Thyroid gland (tissue), 4 donors: ENCODE data around the gene LPP.

ENCODE experiments used
- POLR2A ChIP-seq, 2 donors: fragments of 450-650 bp; IDR thresholded peaks; one replicate each; pipeline ENCODE4 v1.6.1; 2017; ENCODE audit warnings: antibody characterized with exemption in 2 of 2, mild to moderate bottlenecking in 2 of 2, moderate library complexity in 1 of 2
- TF ChIP-seq, protein P1 (sequence below), 6 experiments: fragments of 200-600 bp in 3 of 6; fragments of 450-650 bp in 3 of 6; sonication (generic) in 3 of 6; IDR thresholded peaks; one replicate each; pipeline ENCODE4 v1.5.1; 2016 to 2019; ENCODE audit warnings: antibody characterized with exemption in 6 of 6, mild to moderate bottlenecking in 2 of 6, inconsistent platforms in 1 of 6, moderate library complexity in 1 of 6

DNA sequence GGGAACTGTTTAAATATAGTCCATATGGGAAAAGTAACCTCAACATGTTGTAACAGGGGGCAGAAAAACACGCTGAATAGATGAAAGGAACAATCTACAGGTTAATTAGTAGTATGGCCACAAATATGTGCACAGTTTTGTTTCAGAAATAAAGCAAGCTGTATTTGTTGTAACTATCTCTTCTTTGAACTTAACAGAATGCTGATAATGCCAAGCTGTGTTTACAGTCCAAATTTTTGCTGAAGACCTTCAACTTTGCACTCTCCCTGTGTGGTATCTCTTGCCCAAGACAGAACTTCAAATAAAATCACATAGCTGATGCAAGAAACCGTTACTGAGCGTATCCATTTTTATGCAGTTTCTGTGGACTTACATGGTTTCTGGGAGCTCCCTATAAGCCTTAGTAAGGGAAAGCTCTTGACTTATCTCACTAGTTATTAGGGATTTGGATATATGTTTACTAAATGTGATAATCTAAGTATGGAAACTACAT lies 592.4 kb downstream of the LPP start:
- no peak for TF ChIP-seq POLR2A (IDR thresholded peaks at IDR 0.05)
- TF ChIP-seq, protein P1, sequence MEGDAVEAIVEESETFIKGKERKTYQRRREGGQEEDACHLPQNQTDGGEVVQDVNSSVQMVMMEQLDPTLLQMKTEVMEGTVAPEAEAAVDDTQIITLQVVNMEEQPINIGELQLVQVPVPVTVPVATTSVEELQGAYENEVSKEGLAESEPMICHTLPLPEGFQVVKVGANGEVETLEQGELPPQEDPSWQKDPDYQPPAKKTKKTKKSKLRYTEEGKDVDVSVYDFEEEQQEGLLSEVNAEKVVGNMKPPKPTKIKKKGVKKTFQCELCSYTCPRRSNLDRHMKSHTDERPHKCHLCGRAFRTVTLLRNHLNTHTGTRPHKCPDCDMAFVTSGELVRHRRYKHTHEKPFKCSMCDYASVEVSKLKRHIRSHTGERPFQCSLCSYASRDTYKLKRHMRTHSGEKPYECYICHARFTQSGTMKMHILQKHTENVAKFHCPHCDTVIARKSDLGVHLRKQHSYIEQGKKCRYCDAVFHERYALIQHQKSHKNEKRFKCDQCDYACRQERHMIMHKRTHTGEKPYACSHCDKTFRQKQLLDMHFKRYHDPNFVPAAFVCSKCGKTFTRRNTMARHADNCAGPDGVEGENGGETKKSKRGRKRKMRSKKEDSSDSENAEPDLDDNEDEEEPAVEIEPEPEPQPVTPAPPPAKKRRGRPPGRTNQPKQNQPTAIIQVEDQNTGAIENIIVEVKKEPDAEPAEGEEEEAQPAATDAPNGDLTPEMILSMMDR (IDR thresholded peaks at IDR 0.05): no peak
